GM21825 (cell line): ENCODE measurements around the gene PLEKHF1.

ENCODE experiments used
- ATAC-seq: cut with Tn5 transposase; IDR thresholded peaks from one replicate; pipeline ENCODE4 v1.9.1; 2021; ENCODE audit warnings: mild to moderate bottlenecking, moderate library complexity; ENCODE audit not compliant: unreplicated experiment

The PLEKHF1 gene

DNA sequence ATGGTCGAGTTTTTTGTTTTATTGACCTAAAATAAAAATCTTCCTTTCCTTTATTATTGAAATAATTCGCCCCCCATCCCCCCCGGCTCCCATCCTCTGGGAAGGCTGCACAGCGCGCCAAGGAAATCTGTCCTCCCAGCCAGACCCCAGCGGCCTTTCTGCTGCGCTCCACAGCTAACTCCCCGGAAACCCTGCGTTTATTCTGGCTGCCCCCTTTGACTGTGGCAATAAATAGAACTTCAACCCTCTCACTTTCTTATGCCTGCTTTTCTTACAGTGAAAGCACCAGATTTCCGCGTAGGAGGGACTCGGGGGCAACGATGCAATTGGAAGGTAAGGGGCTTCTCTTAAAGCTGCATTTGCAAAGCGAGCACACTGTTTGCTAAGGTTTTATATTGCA lies 59.5 kb downstream of the PLEKHF1 start:
- ATAC-seq: no peak
